Spleen (tissue), 13 donors: Measurements from ENCODE around the gene SNAPC2. TPM values are rescaled to one million over a fixed set of nuclear protein-coding genes. Genes with fewer than 3 reads are reported as not detected.

ENCODE experiments used
- DNase-seq: peaks from one replicate; pipeline ENCODE4 v3.0.0-alpha.2; 2020
- H3K27ac ChIP-seq, 8 donors: fragments of 200-600 bp; sonication (generic) in 7 of 8; 1 replicate in 4 of 8; 2 replicates in 4 of 8; pipeline versions ENCODE4 v1.5.0 to v1.8.0; 2016 to 2021; ENCODE audit warnings: inconsistent platforms in 4 of 8, mild to moderate bottlenecking in 4 of 8, moderate library complexity in 1 of 8
- H3K27me3 ChIP-seq, 7 donors: fragments of 200-600 bp; sonication (generic) in 6 of 7; replicated peaks in 1 of 7; 1 replicate in 4 of 7; 2 replicates in 3 of 7; pipeline versions ENCODE4 v1.5.0 to v1.8.0; 2016 to 2021; ENCODE audit warnings: inconsistent platforms in 3 of 7, mild to moderate bottlenecking in 1 of 7
- H3K36me3 ChIP-seq, 6 donors: fragments of 200-600 bp; sonication (generic) in 5 of 6; 1 replicate in 4 of 6; 2 replicates in 2 of 6; pipeline versions ENCODE4 v1.5.0 to v1.8.0; 2016 to 2021; ENCODE audit warnings: inconsistent platforms in 2 of 6
- H3K4me1 ChIP-seq, 6 donors: fragments of 200-600 bp; sonication (generic) in 5 of 6; 1 replicate in 3 of 6; 2 replicates in 3 of 6; pipeline versions ENCODE4 v1.5.0 to v1.8.0; 2016 to 2021; ENCODE audit warnings: inconsistent platforms in 3 of 6
- H3K4me3 ChIP-seq, 8 donors: fragments of 200-600 bp; sonication (generic) in 7 of 8; 1 replicate in 4 of 8; 2 replicates in 4 of 8; pipeline versions ENCODE4 v1.5.0 to v1.8.0; 2016 to 2021; ENCODE audit warnings: inconsistent platforms in 4 of 8, mild to moderate bottlenecking in 4 of 8, moderate library complexity in 2 of 8
- H3K9me3 ChIP-seq, 8 donors: fragments of 200-600 bp; sonication (generic) in 7 of 8; 1 replicate in 4 of 8; 2 replicates in 4 of 8; pipeline versions ENCODE4 v1.5.0 to v1.8.0; 2016 to 2021; ENCODE audit warnings: inconsistent platforms in 4 of 8
- POLR2A ChIP-seq, 3 donors: fragments of 450-650 bp; IDR thresholded peaks; one replicate each; pipeline ENCODE4 v1.5.1; 2017; ENCODE audit warnings: antibody characterized with exemption in 3 of 3, mild to moderate bottlenecking in 1 of 3
- POLR2AphosphoS5 ChIP-seq, 3 donors: sonication (generic); formaldehyde crosslinking; IDR thresholded peaks; one replicate each; pipeline ENCODE4 v1.5.1; 2017; ENCODE audit warnings: antibody characterized with exemption in 3 of 3
- WGBS, 5 donors: extraction: QIAGEN DNeasy Blood & Tissue Kit in 3 of 5; methylation state at CpG; one replicate each; pipeline versions ENCODE4 v1.1.5 to v1.1.7; 2013 to 2018; 5-methylcytosine and 5-hydroxymethylcytosine counted together
- intact Hi-C: fragments of 100-400 bp; cut with DNase I; formaldehyde crosslinking; loops from one replicate; pipeline ENCODE4 v1.15.0; 2023; ENCODE audit warnings: low total_unique reads
- long read RNA-seq, 2 donors: transcript quantifications; one replicate each; lab custom pipeline, GENCODE V29; 2026
- polyA plus RNA-seq, 3 donors: library from polyadenylated mRNA; stranded (reverse); fragments of 200-250 nt; gene quantifications; one replicate each; pipeline ENCODE4 v1.2.1, GENCODE V29; 2013
- total RNA-seq, 7 donors: library from RNA; depleted of rRNA in 3 of 7; stranded (reverse); fragments of >200 nt in 3 of 7; fragmentation: NEBNext Ultra II Directional in 4 of 7; extraction: Animal tissue kit (Norgen Biotek cat#: 25700) in 4 of 7; gene quantifications; one replicate each; pipeline versions ENCODE4 v1.1.0 to v1.2.1, GENCODE V29; 2016 to 2021
- TF ChIP-seq, protein P1 (sequence below), 11 experiments: fragments of 200-600 bp in 7 of 11; fragments of 450-650 bp in 4 of 11; sonication (generic) in 4 of 11; IDR thresholded peaks in 8 of 11; conservative IDR thresholded peaks in 3 of 11; 1 replicate in 7 of 11; 2 replicates in 4 of 11; pipeline versions ENCODE4 v1.4.0 to v1.8.0; 2016 to 2021; ENCODE audit warnings: antibody characterized with exemption in 11 of 11, inconsistent platforms in 4 of 11, mild to moderate bottlenecking in 1 of 11
- donor health status: healthy with polysubstance abuse.
- donor health status: DM: no; HTN: no; CAD: no; lungs with moderate emphysema.
- donor health status: DM: no; HTN: no; CAD: no.
- donor health status: Bipolar disorder and iron deficiency.
- donor health status: healthy.
- donor health status: DM: no; HTN: no; CAD: no.
- donor health status: DM: yes; HTN: yes; CAD: no.

SNAPC2 gene, protein sequence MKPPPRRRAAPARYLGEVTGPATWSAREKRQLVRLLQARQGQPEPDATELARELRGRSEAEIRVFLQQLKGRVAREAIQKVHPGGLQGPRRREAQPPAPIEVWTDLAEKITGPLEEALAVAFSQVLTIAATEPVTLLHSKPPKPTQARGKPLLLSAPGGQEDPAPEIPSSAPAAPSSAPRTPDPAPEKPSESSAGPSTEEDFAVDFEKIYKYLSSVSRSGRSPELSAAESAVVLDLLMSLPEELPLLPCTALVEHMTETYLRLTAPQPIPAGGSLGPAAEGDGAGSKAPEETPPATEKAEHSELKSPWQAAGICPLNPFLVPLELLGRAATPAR
- 10 to 100 TPM; 13.8 to 23.9 (median 17.7) TPM for total RNA-seq
- 10 to 100 TPM; 13.1 to 23.0 (median 19.3) TPM for polyA plus RNA-seq
- long read RNA-seq, donor 1, partial matches to known transcripts: 0 of 5 reads
- long read RNA-seq, donor 1, other reads (novel, unspliced or antisense): 0 of 5 reads
- long read RNA-seq, donor 2, partial matches to known transcripts: 5 of 13 reads
- long read RNA-seq, donor 2, other reads (novel, unspliced or antisense): 0 of 13 reads

- WGBS, 5 donors: 6 to 20% (median 9%) methylated on average over 31 to 62 of the region's 62 CpGs
- peaks cover 38 to 92% (median 67%) of the 10 kb centered on the region in 6 donors for H3K4me1 ChIP-seq
- H3K27ac ChIP-seq: peak within 1 kb of the TSS; percentile 85 to 96 (median 94)
- peak; percentile 85 to 91 (median 90) for TF ChIP-seq POLR2AphosphoS5 (IDR thresholded peaks at IDR 0.05)
- no peak for TF ChIP-seq POLR2A (IDR thresholded peaks at IDR 0.05)
- TF ChIP-seq, protein P1, sequence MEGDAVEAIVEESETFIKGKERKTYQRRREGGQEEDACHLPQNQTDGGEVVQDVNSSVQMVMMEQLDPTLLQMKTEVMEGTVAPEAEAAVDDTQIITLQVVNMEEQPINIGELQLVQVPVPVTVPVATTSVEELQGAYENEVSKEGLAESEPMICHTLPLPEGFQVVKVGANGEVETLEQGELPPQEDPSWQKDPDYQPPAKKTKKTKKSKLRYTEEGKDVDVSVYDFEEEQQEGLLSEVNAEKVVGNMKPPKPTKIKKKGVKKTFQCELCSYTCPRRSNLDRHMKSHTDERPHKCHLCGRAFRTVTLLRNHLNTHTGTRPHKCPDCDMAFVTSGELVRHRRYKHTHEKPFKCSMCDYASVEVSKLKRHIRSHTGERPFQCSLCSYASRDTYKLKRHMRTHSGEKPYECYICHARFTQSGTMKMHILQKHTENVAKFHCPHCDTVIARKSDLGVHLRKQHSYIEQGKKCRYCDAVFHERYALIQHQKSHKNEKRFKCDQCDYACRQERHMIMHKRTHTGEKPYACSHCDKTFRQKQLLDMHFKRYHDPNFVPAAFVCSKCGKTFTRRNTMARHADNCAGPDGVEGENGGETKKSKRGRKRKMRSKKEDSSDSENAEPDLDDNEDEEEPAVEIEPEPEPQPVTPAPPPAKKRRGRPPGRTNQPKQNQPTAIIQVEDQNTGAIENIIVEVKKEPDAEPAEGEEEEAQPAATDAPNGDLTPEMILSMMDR (IDR thresholded peaks at IDR 0.05 in 8 of 11, conservative IDR thresholded peaks at IDR 0.05 in 3 of 11): peak in 1 of 11 experiments; percentile 31
- H3K4me3 ChIP-seq: peak within 1 kb of the TSS; percentile 77 to 94 (median 84)
- peaks cover 3 to 18% (median 11%) of the 10 kb centered on the region in 6 donors for H3K36me3 ChIP-seq
- intact Hi-C loops: no loop called here
- no peaks in the 10 kb centered on the region for H3K9me3 ChIP-seq
- DNase-seq: peak; percentile 99
- peaks cover 0 to 55% (median 45%) of the 10 kb centered on the region in 7 donors for H3K27me3 ChIP-seq
Observed at GRCh38 chr19:7919610-7920518, at the start of gene SNAPC2. SNAPC2 (plus strand) TSS chr19:7920338; CDS start chr19:7920367, 29 bp downstream.

DNA sequence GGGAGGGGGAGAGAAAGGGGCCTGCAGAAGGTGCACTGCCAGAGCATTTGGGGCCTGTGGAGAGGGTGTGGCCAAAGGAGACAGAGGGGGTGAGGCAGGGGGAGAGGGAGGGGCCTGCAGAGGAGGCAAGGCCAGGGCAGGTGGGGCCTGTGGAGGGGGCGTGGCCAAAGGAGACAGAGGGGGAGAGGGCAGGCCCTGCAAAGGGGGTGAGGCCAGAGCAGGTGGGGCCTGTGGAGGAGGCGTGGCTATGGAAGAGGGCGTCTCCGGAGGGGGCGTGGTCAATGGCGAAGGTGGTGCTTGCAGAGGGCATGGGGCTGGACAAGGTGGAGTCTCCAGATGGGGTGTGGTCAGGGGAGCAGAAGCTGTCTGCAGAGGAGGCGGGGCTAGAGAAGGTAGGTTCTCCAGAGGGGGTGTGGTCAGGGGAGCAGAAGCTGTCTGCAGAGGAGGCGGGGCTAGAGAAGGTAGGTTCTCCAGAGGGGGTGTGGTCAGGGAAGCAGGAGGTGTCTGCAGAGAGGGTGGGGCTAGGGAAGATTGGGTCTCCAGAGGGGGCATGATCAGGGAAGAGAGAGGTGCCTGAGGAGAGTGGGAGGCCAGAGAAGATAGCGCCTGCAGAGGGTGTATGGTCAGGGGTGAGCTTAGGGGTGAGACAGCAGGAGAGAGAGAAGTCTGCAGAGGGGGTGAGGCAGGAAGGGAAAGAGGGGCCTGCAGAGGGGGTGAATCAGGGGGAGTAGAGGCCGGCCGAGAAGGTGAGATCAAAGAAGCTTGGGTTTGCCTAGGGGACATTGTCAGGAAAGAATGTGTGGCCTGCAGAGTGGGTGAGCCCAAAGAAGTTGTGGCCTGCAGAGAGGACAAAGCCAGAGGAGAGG, 49.3 kb upstream of the SNAPC2 start:
- peaks cover 0 to 3% (median 0%) of the 10 kb centered on the region in 8 donors for H3K9me3 ChIP-seq
- peaks cover 2 to 88% (median 39%) of the 10 kb centered on the region in 7 donors for H3K27me3 ChIP-seq
- H3K27ac ChIP-seq: no peak overlapping the region
- TF ChIP-seq POLR2AphosphoS5 (IDR thresholded peaks at IDR 0.05) (no peak), POLR2A (IDR thresholded peaks at IDR 0.05) (no peak)
- TF ChIP-seq, protein P1 (IDR thresholded peaks at IDR 0.05 in 8 of 11, conservative IDR thresholded peaks at IDR 0.05 in 3 of 11): no peak
- DNase-seq: no peak
- no peaks in the 10 kb centered on the region for H3K36me3 ChIP-seq
- no peak overlapping the region for H3K4me3 ChIP-seq
- intact Hi-C loops: no loop called here
- peaks cover 10 to 67% (median 59%) of the 10 kb centered on the region in 6 donors for H3K4me1 ChIP-seq
- WGBS, 5 donors: 41 to 59% (median 47%) methylated on average over 11 of the region's 11 CpGs

DNA sequence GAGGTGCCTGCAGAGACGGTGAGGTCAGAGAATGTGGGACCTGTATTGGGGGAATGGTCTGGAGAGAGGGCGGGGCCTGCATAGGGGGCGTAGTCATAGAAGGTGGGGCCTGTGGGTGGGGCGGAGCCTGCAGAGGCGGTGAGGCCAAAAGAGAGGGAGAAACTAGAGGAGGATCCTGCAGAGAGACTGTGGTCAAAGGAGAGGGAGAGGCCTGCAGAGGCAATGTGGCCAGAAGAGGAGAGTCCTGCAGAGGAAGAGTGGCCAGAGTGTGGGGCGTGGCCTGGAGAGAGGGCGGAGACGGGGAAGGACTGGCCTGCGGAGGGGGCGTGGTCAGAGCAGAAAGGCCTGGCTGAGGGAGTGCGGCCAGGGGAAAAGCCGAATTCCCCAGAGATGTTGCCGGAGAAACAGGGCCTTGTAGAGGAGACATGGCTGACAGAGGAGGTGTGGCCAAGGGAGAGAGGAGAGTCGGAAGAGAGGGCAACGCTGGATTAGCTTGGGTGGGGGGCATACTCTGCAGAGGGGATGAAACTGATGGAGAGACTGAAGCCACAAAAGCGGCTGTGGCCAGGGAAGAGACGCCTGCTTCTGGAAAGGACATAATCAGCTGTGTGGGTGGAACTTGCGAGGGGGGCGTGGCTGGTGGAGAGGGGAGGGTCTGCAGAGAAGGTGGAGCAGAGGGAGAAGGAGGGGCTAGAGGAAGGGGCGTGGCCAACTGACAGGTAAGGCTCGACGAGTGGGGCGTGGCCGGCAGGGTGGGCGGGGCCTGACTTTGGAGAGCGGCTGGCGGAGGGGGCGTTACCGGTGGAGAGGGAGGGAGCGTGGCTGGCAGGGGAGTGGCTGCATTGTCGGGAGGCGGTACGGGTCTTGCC, 48.5 kb upstream of the SNAPC2 start:
- Histone ChIP-seq H3K4me3 (peak overlapping the region in 4 of 8 donors; percentile 1 to 46 (median 8)), H3K27ac (no peak overlapping the region), H3K36me3 (no peaks in the 10 kb centered on the region), H3K4me1 (peaks cover 10 to 67% (median 59%) of the 10 kb centered on the region in 6 donors), H3K27me3 (peaks cover 2 to 88% (median 38%) of the 10 kb centered on the region in 7 donors), H3K9me3 (peaks cover 0 to 3% (median 0%) of the 10 kb centered on the region in 8 donors)
- peak; percentile 87 for DNase-seq
- no peak for TF ChIP-seq POLR2AphosphoS5 (IDR thresholded peaks at IDR 0.05)
- TF ChIP-seq, protein P1 (IDR thresholded peaks at IDR 0.05 in 8 of 11, conservative IDR thresholded peaks at IDR 0.05 in 3 of 11): no peak
- TF ChIP-seq POLR2A (IDR thresholded peaks at IDR 0.05): no peak
- 5 to 8% (median 7%) methylated on average over 33 of the region's 33 CpGs for WGBS, 5 donors
- intact Hi-C loops: no loop called here
